ENCODE results near the gene F2RL3.

DNA sequence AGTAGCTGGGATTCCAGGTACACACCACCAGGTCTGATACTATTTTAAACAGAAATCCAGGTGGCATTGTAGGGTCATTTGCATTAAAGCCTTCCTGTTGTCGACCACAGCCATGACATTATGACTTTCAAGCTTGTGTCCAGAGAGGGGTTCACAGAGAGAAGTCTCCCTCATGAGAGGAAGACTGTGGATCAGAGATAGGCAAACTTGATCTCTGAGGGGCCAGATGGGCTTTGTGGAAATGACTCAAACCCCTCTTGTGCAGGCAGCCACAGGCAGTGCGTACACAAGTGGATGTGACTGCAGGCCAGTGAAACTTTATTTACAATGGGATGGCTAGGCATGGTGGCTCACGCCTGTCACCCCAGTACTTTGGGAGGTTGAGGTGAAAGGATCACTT lies 27.8 kb upstream of the F2RL3 start:
- TF ChIP-seq, protein P1, sequence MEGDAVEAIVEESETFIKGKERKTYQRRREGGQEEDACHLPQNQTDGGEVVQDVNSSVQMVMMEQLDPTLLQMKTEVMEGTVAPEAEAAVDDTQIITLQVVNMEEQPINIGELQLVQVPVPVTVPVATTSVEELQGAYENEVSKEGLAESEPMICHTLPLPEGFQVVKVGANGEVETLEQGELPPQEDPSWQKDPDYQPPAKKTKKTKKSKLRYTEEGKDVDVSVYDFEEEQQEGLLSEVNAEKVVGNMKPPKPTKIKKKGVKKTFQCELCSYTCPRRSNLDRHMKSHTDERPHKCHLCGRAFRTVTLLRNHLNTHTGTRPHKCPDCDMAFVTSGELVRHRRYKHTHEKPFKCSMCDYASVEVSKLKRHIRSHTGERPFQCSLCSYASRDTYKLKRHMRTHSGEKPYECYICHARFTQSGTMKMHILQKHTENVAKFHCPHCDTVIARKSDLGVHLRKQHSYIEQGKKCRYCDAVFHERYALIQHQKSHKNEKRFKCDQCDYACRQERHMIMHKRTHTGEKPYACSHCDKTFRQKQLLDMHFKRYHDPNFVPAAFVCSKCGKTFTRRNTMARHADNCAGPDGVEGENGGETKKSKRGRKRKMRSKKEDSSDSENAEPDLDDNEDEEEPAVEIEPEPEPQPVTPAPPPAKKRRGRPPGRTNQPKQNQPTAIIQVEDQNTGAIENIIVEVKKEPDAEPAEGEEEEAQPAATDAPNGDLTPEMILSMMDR (IDR thresholded peaks at IDR 0.05): no peak
- no peak for TF ChIP-seq POLR2A (IDR thresholded peaks at IDR 0.05)
